HEK293 (cell line): ENCODE measurements around the gene EDEM1.

Experiments
- CTCF ChIA-PET: fragments of 350-600 bp; formaldehyde crosslinking; extraction: SDS; loops from one replicate; lab custom pipeline; 2021; ENCODE audit warnings: antibody characterized with exemption; lab: Yijun Ruan, JAX
- POLR2A ChIA-PET: fragments of 300-600 bp; formaldehyde crosslinking; extraction: SDS; loops from one replicate; lab custom pipeline; 2020; ENCODE audit warnings: antibody characterized with exemption, inconsistent platforms; lab: Yijun Ruan, JAX
- H3K27ac ChIP-seq: fragments of 200-500 bp; sonication (Bioruptor generic); 2 replicates; pipeline ENCODE4 v1.5.1; 2014; ENCODE audit warnings: low read depth, low read length, control low read depth, inconsistent platforms; ENCODE audit errors: extremely low read depth
- H3K36me3 ChIP-seq, 2 experiments: fragments of 200-500 bp in 1 of 2; sonication (Bioruptor generic) in 1 of 2; 1 replicate in 1 of 2; 2 replicates in 1 of 2; pipeline ENCODE4 v1.5.1; 2014 to 2017; ENCODE audit warnings: inconsistent platforms in 2 of 2, low read length in 2 of 2; ENCODE audit not compliant: control insufficient read depth in 2 of 2, insufficient read depth in 1 of 2
- H3K4me1 ChIP-seq: fragments of 200-500 bp; sonication (Bioruptor generic); 2 replicates; pipeline ENCODE4 v1.5.1; 2014; ENCODE audit warnings: mild to moderate bottlenecking, low read length, inconsistent platforms; ENCODE audit not compliant: control insufficient read depth, insufficient read depth
- H3K4me3 ChIP-seq: 2 replicates; pipeline ENCODE4 v1.5.1; 2011; ENCODE audit warnings: low read depth, mild to moderate bottlenecking, control low read depth, low read length, moderate library complexity
- H3K9me3 ChIP-seq: fragments of 200-500 bp; sonication (Bioruptor generic); 2 replicates; pipeline ENCODE4 v1.5.1; 2014; ENCODE audit warnings: low read depth, low read length, inconsistent platforms; ENCODE audit not compliant: control insufficient read depth, insufficient read depth
- ATF2 ChIP-seq: fragments of 450-650 bp; formaldehyde crosslinking; IDR thresholded peaks from 2 replicates; pipeline ENCODE4 v1.5.1; 2016; ENCODE audit warnings: missing biosample characterization, missing genetic modification characterization, low read depth
- EGR2 ChIP-seq: fragments of 450-650 bp; formaldehyde crosslinking; IDR thresholded peaks from 2 replicates; pipeline ENCODE4 v1.5.1; 2016; ENCODE audit warnings: low read depth, missing biosample characterization, missing genetic modification characterization
- GLIS2 ChIP-seq: fragments of 450-650 bp; formaldehyde crosslinking; IDR thresholded peaks from 2 replicates; pipeline ENCODE4 v1.5.1; 2016; ENCODE audit warnings: missing biosample characterization, missing genetic modification characterization
- IKZF3 ChIP-seq: fragments of 450-650 bp; IDR thresholded peaks from 2 replicates; pipeline ENCODE4 v1.5.0; 2018; ENCODE audit warnings: missing biosample characterization, mild to moderate bottlenecking, missing genetic modification characterization, moderate library complexity
- OVOL3 ChIP-seq: fragments of 450-650 bp; formaldehyde crosslinking; IDR thresholded peaks from 2 replicates; pipeline ENCODE4 v1.5.1; 2016; ENCODE audit warnings: missing biosample characterization, missing genetic modification characterization
- PBX3 ChIP-seq: sonication (generic); formaldehyde crosslinking; IDR thresholded peaks from 2 replicates; pipeline ENCODE4 v1.8.1; 2022; ENCODE audit warnings: mild to moderate bottlenecking, moderate library complexity, missing genetic modification reagents
- SP7 ChIP-seq: fragments of 450-650 bp; formaldehyde crosslinking; IDR thresholded peaks from 2 replicates; pipeline ENCODE4 v1.5.1; 2016; ENCODE audit warnings: missing biosample characterization, missing genetic modification characterization
- ZBTB44 ChIP-seq: fragments of 450-650 bp; IDR thresholded peaks from 2 replicates; pipeline ENCODE4 v1.5.1; 2018; ENCODE audit warnings: missing biosample characterization, mild to moderate bottlenecking, missing genetic modification characterization
- ZBTB8A ChIP-seq: fragments of 450-650 bp; formaldehyde crosslinking; IDR thresholded peaks from 2 replicates; pipeline ENCODE4 v1.5.1; 2016; ENCODE audit warnings: missing biosample characterization, missing genetic modification characterization
- ZEB2 ChIP-seq: fragments of 450-650 bp; formaldehyde crosslinking; IDR thresholded peaks from 2 replicates; pipeline ENCODE4 v1.5.1; 2016; ENCODE audit warnings: missing biosample characterization, missing genetic modification characterization
- ZFP41 ChIP-seq: fragments of 450-650 bp; formaldehyde crosslinking; IDR thresholded peaks from 2 replicates; pipeline ENCODE4 v1.5.1; 2016; ENCODE audit warnings: missing biosample characterization, missing genetic modification characterization, borderline replicate concordance
- ZNF112 ChIP-seq: fragments of 450-650 bp; formaldehyde crosslinking; IDR thresholded peaks from 2 replicates; pipeline ENCODE4 v1.5.0; 2017; ENCODE audit warnings: missing biosample characterization, missing genetic modification characterization
- ZNF148 ChIP-seq: fragments of 450-650 bp; formaldehyde crosslinking; IDR thresholded peaks from 2 replicates; pipeline ENCODE4 v1.5.0; 2017; ENCODE audit warnings: missing biosample characterization, missing genetic modification characterization, borderline replicate concordance
- ZNF169 ChIP-seq: fragments of 450-650 bp; formaldehyde crosslinking; IDR thresholded peaks from 2 replicates; pipeline ENCODE4 v1.5.1; 2016; ENCODE audit warnings: missing biosample characterization, missing genetic modification characterization
- ZNF18 ChIP-seq: fragments of 450-650 bp; formaldehyde crosslinking; IDR thresholded peaks from 2 replicates; pipeline ENCODE4 v1.5.1; 2016; ENCODE audit warnings: missing biosample characterization, missing genetic modification characterization
- ZNF184 ChIP-seq: fragments of 450-650 bp; IDR thresholded peaks from 2 replicates; pipeline ENCODE4 v1.5.1; 2018; ENCODE audit warnings: missing biosample characterization, mild to moderate bottlenecking, missing genetic modification characterization
- ZNF221 ChIP-seq: fragments of 450-650 bp; formaldehyde crosslinking; IDR thresholded peaks from 2 replicates; pipeline ENCODE4 v1.5.1; 2017; ENCODE audit warnings: missing biosample characterization, missing genetic modification characterization, borderline replicate concordance
- ZNF24 ChIP-seq: fragments of 450-650 bp; formaldehyde crosslinking; IDR thresholded peaks from 2 replicates; pipeline ENCODE4 v1.5.1; 2016; ENCODE audit warnings: missing biosample characterization, missing genetic modification characterization
- ZNF292 ChIP-seq: fragments of 450-650 bp; formaldehyde crosslinking; IDR thresholded peaks from 2 replicates; pipeline ENCODE4 v1.5.1; 2016; ENCODE audit warnings: low read depth, missing biosample characterization, missing genetic modification characterization, borderline replicate concordance
- ZNF302 ChIP-seq: fragments of 450-650 bp; formaldehyde crosslinking; IDR thresholded peaks from 2 replicates; pipeline ENCODE4 v1.5.1; 2016; ENCODE audit warnings: missing biosample characterization, missing genetic modification characterization, low read depth
- ZNF324 ChIP-seq: fragments of 450-650 bp; formaldehyde crosslinking; IDR thresholded peaks from 2 replicates; pipeline ENCODE4 v1.5.1; 2016; ENCODE audit warnings: missing biosample characterization, missing genetic modification characterization
- ZNF449 ChIP-seq: fragments of 450-650 bp; formaldehyde crosslinking; IDR thresholded peaks from 2 replicates; pipeline ENCODE4 v1.5.1; 2017; ENCODE audit warnings: missing biosample characterization, mild to moderate bottlenecking, missing genetic modification characterization, moderate library complexity
- ZNF501 ChIP-seq: fragments of 450-650 bp; formaldehyde crosslinking; IDR thresholded peaks from 2 replicates; pipeline ENCODE4 v1.5.1; 2016; ENCODE audit warnings: missing biosample characterization, missing genetic modification characterization
- ZNF658 ChIP-seq: fragments of 450-650 bp; formaldehyde crosslinking; IDR thresholded peaks from 2 replicates; pipeline ENCODE4; 2016; ENCODE audit warnings: missing biosample characterization, missing genetic modification characterization
- ZNF704 ChIP-seq: fragments of 450-650 bp; formaldehyde crosslinking; IDR thresholded peaks from 2 replicates; pipeline ENCODE4 v1.5.1; 2016; ENCODE audit warnings: missing biosample characterization, missing genetic modification characterization
- ZNF768 ChIP-seq: fragments of 450-650 bp; formaldehyde crosslinking; IDR thresholded peaks from 2 replicates; pipeline ENCODE4 v1.5.1; 2018; ENCODE audit warnings: missing biosample characterization, mild to moderate bottlenecking, missing genetic modification characterization

Gene EDEM1

GRCh38 chr3:5197470-5198312, 10.2 kb downstream of the EDEM1 start (continued):
- no peak for TF ChIP-seq ZNF18 (tag by site-specific recombination)
- TF ChIP-seq ZNF24 (tag by site-specific recombination), result no peak
- no peak for TF ChIP-seq ZNF501 (tag by site-specific recombination)
- TF ChIP-seq IKZF3 (tag by site-specific recombination), result 0 out of 2 replicates have a peak, but pooled peaks have one; percentile 33
- TF ChIP-seq ATF2, result peak; percentile 73
- TF ChIP-seq ZFP41 (tag by site-specific recombination), result no peak
- TF ChIP-seq ZNF658 (tag by site-specific recombination), result no peak
- TF ChIP-seq ZNF449 (tag by site-specific recombination), result no peak
- TF ChIP-seq ZNF704 (tag by site-specific recombination), result no peak
- no peak for TF ChIP-seq GLIS2
- TF ChIP-seq PBX3 (CRISPR knock-in tag), result no peak
- TF ChIP-seq SP7, result no peak
- no peak for TF ChIP-seq ZEB2 (tag by site-specific recombination)
- TF ChIP-seq ZBTB44 (tag by site-specific recombination), result peak; percentile 74
- TF ChIP-seq ZNF112 (tag by site-specific recombination), result no peak

- peaks cover 8% of the 10 kb centered on the region for H3K4me1 ChIP-seq
- no peaks in the 10 kb centered on the region for H3K9me3 ChIP-seq
- ChIA-PET CTCF (interaction anchor here (0.6 kb wide), 1 partner anchor 13 kb away, joined by 3 read pairs; no protein-coding TSS in a partner anchor), POLR2A (no interaction called here)
- peaks cover 29 to 63% of the 10 kb centered on the region in 2 experiments for H3K36me3 ChIP-seq
- H3K27ac ChIP-seq, result no peak overlapping the region
- H3K4me3 ChIP-seq, result no peak overlapping the region
- TF ChIP-seq ZNF768 (tag by site-specific recombination) (no peak), ZNF501 (tag by site-specific recombination) (no peak), ZNF184 (no peak), EGR2 (no peak), ZNF148 (tag by site-specific recombination) (no peak), ZNF169 (tag by site-specific recombination) (no peak), ZNF302 (no peak), ZBTB8A (tag by site-specific recombination) (no peak), OVOL3 (no peak), ZNF292 (tag by site-specific recombination) (no peak), ZNF221 (tag by site-specific recombination) (no peak), ZNF324 (tag by site-specific recombination) (no peak)
Observed at GRCh38 chr3:5198313-5198677, 10.8 kb downstream of the EDEM1 start.
